ENCODE measurements around the gene EID2B. TPM values are rescaled to one million over a fixed set of nuclear protein-coding genes. Genes with fewer than 3 reads are reported as not detected.

Gene EID2B
- total RNA-seq, 2 donors from 2014 or later: 3.0 to 4.6 TPM

DNA sequence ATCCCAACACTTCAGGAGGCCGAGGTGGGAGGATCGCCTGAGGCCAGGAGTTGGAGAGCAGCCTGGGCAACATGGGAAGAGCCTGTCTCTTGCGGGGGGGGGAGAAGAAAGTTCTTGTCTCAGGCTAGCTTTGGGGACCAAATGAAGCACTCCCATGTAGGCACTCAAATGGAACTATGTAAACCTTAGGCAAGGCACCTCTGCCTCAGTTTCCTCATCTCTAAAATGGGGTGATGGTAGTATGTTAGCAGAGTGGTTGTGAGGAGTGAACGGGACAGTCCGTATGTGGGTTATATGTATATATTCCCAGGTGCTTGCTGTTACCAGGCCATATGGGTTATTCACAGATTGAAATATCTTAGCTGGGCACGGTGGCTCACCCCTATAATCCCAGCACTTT is 40.4 kb downstream of the EID2B start:
- Mint-ChIP-seq H3K36me3 (peaks cover 6 to 8% of the 10 kb centered on the region in 2 donors), H3K27ac (no peak overlapping the region), H3K9me3 (no peaks in the 10 kb centered on the region)
- DNase-seq (ENCODE audit: low spot score in 2 of 2) (no peak), ATAC-seq (no peak)

DNA sequence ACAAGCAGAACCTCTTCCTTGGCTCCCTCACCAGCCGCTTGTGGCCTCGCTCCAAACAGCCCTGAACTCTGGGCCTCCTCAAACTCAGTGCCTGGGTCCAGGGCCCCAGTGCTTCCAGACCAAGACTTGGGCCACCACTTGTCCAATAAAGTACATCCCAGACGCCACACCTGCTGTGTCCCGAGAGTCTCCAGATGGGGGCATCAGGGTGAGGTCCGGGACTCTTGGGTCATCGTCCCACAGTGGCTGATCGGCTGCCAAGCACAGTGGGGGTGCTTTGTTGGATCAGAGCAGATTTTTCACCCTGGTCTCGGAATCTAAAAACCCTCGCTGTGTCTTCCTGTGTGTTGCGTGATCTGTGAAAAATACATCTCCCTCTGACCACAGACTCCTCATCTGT is 42.9 kb downstream of the EID2B start:
- DNase-seq (ENCODE audit: low spot score in 2 of 2): no peak
- Mint-ChIP-seq H3K27ac (no peak overlapping the region), H3K36me3 (peaks cover 6 to 8% of the 10 kb centered on the region in 2 donors), H3K9me3 (no peaks in the 10 kb centered on the region)
- ATAC-seq: no peak

- DNase-seq (ENCODE audit: low spot score in 2 of 2) (no peak), ATAC-seq (no peak)
- H3K36me3 Mint-ChIP-seq: peaks cover 20 to 24% of the 10 kb centered on the region in 2 donors
- peak overlapping the region in 1 of 2 donors; percentile 2 for H3K27ac Mint-ChIP-seq
- H3K9me3 Mint-ChIP-seq: no peaks in the 10 kb centered on the region
Measured at GRCh38 chr19:39483141-39483540, 49.5 kb downstream of the EID2B start.

GRCh38 chr19:39481676-39482075 is 51.0 kb downstream of the EID2B start:
- H3K9me3 Mint-ChIP-seq: no peaks in the 10 kb centered on the region
- ATAC-seq (no peak), DNase-seq (ENCODE audit: low spot score in 2 of 2) (no peak)
- H3K27ac Mint-ChIP-seq: peak overlapping the region; percentile 94 to 99
- H3K36me3 Mint-ChIP-seq: peaks cover 16 to 24% of the 10 kb centered on the region in 2 donors

DNA sequence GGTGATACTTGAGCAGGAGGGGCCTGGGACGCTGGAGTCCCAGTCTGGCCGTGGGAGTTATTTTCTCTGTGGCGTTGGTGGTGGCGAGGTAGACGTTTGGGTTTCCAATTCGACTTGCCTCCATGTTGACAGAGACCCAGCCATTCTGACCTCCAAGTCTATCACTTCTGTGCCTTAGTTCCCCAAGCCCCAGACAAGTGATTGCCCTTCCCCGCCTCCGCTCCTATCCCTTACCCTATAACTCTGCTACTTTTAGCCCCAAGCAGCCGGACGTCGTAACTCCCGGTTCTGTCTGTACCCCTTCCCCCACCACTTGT is 51.5 kb downstream of the EID2B start:
- Mint-ChIP-seq H3K36me3 (peaks cover 16 to 24% of the 10 kb centered on the region in 2 donors), H3K27ac (peak overlapping the region; percentile 94 to 99), H3K9me3 (no peaks in the 10 kb centered on the region)
- no peak for ATAC-seq
- no peak for DNase-seq (ENCODE audit: low spot score in 2 of 2)

Other genes with a start within 250 kb of the EID2B start
- gene IFNL1, start 236.4 kb downstream of the EID2B start, total RNA-seq: 1 to 10 TPM in 1 of 2 donors, not detected in 1; 1.8 TPM
- gene LRFN1, start 212.0 kb downstream of the EID2B start, total RNA-seq: 10 to 100 TPM in 1 of 2 donors, 1 to 10 TPM in 1; 5.3 to 11.2 TPM
- 100 to 1,000 TPM; 315 to 372 TPM for gene GMFG, start 196.8 kb downstream of the EID2B start, total RNA-seq
- 10 to 100 TPM; 42.1 to 56.1 TPM for gene SAMD4B, start 190.4 kb downstream of the EID2B start, total RNA-seq
- gene PAF1, start 141.7 kb downstream of the EID2B start, total RNA-seq: 10 to 100 TPM; 42.2 to 58.2 TPM
- gene MED29, start 141.5 kb downstream of the EID2B start, total RNA-seq: 10 to 100 TPM; 22.2 to 23.6 TPM
- gene ZFP36, start 126.0 kb downstream of the EID2B start, total RNA-seq: 100 to 1,000 TPM in 1 of 2 donors, 10 to 100 TPM in 1; 59.7 to 183 TPM
- 10 to 100 TPM; 52.4 to 55.6 TPM for gene PLEKHG2, start 120.2 kb downstream of the EID2B start, total RNA-seq
- gene RPS16, start 96.9 kb downstream of the EID2B start, total RNA-seq: 1,000 to 10,000 TPM; 3,128 to 3,624 TPM
- 100 to 1,000 TPM; 197 to 211 TPM for gene SUPT5H, start 87.3 kb downstream of the EID2B start, total RNA-seq
- gene TIMM50, start 52.0 kb downstream of the EID2B start, total RNA-seq: 10 to 100 TPM; 71.2 to 84.8 TPM
- gene DLL3, start 33.9 kb downstream of the EID2B start, total RNA-seq: under 1 TPM; 0.46 to 0.97 TPM
- gene SELENOV, start 17.7 kb downstream of the EID2B start, total RNA-seq: not detected
- gene EID2, start 7.3 kb upstream of the EID2B start, total RNA-seq: 10 to 100 TPM; 11.4 to 12.7 TPM
- gene LGALS13, start 69.7 kb upstream of the EID2B start, total RNA-seq: not detected
- not detected for gene LGALS16, start 123.1 kb upstream of the EID2B start, total RNA-seq
- 1 to 10 TPM; 3.3 to 5.1 TPM for gene LGALS14, start 171.6 kb upstream of the EID2B start, total RNA-seq
- 1 to 10 TPM in 1 of 2 donors, under 1 TPM in 1; 0.86 to 1.0 TPM for gene CLC, start 205.2 kb upstream of the EID2B start, total RNA-seq
- not detected for gene LEUTX, start 246.0 kb upstream of the EID2B start, total RNA-seq